HepG2 (cell line): ENCODE data around the gene C16orf86. TPM values are rescaled to one million over a fixed set of nuclear protein-coding genes. Genes with fewer than 3 reads are reported as not detected.

Experiments used
- CBX1 ChIP-seq: IDR thresholded peaks from one replicate; pipeline ENCODE4 v1.6.1; 2016; ENCODE audit warnings: antibody characterized with exemption, low read depth
- DRAP1 ChIP-seq: IDR thresholded peaks from 2 replicates; pipeline ENCODE4 v1.6.1; 2016; ENCODE audit warnings: missing genetic modification reagents, missing compliant biosample characterization
- ETV5 ChIP-seq: IDR thresholded peaks from 2 replicates; pipeline ENCODE4 v1.6.1; 2018; ENCODE audit warnings: missing biosample characterization, missing genetic modification reagents, inconsistent platforms, borderline replicate concordance
- GZF1 ChIP-seq: sonication (generic); formaldehyde crosslinking; IDR thresholded peaks from 2 replicates; pipeline ENCODE4 v1.5.1; 2020; ENCODE audit warnings: mild to moderate bottlenecking, missing genetic modification reagents
- HOXA7 ChIP-seq: sonication (generic); formaldehyde crosslinking; IDR thresholded peaks from 2 replicates; pipeline ENCODE4 v1.8.1; 2022; ENCODE audit warnings: mild to moderate bottlenecking, missing genetic modification reagents, moderate library complexity
- MAZ ChIP-seq, 2 experiments: sonication (generic) in 1 of 2; formaldehyde crosslinking in 1 of 2; IDR thresholded peaks; 2 replicates each; pipeline versions ENCODE4 v1.5.0 to v1.6.1; 2012 to 2020; ENCODE audit warnings: low read depth in 2 of 2, mild to moderate bottlenecking in 2 of 2, borderline replicate concordance in 1 of 2, improper control_type of control experiment in 1 of 2, low read length in 1 of 2, missing genetic modification reagents in 1 of 2, moderate library complexity in 1 of 2
- MEIS2 ChIP-seq: sonication (generic); formaldehyde crosslinking; IDR thresholded peaks from 2 replicates; pipeline ENCODE4 v1.9.0; 2021; ENCODE audit warnings: mild to moderate bottlenecking, missing genetic modification reagents
- MIER2 ChIP-seq: IDR thresholded peaks from 2 replicates; pipeline ENCODE4 v1.6.1; 2016; ENCODE audit warnings: missing biosample characterization, missing genetic modification reagents
- NR0B2 ChIP-seq: sonication (generic); formaldehyde crosslinking; IDR thresholded peaks from 2 replicates; pipeline ENCODE4 v1.4.0; 2020; ENCODE audit warnings: mild to moderate bottlenecking, missing genetic modification reagents
- RFXANK ChIP-seq: IDR thresholded peaks from 2 replicates; pipeline ENCODE4 v1.6.1; 2016
- SIX4 ChIP-seq: sonication (generic); formaldehyde crosslinking; IDR thresholded peaks from 2 replicates; pipeline ENCODE4 v1.4.0; 2020; ENCODE audit warnings: missing genetic modification reagents
- SOX5 ChIP-seq: IDR thresholded peaks from 2 replicates; pipeline ENCODE4 v1.6.1; 2016; ENCODE audit warnings: borderline replicate concordance
- TCF7L2 ChIP-seq: IDR thresholded peaks from 2 replicates; pipeline ENCODE4 v1.6.1; 2011; ENCODE audit warnings: mild to moderate bottlenecking, low read depth, low read length, moderate library complexity
- TEAD3 ChIP-seq: optimal IDR thresholded peaks from 2 replicates; pipeline ENCODE3; 2016; ENCODE audit warnings: borderline replicate concordance
- ZBTB38 ChIP-seq: sonication (generic); formaldehyde crosslinking; IDR thresholded peaks from 2 replicates; pipeline ENCODE4 v1.5.1; 2020; ENCODE audit warnings: mild to moderate bottlenecking, missing genetic modification reagents
- ZBTB42 ChIP-seq: sonication (generic); formaldehyde crosslinking; IDR thresholded peaks from 2 replicates; pipeline ENCODE4 v1.5.0; 2020; ENCODE audit warnings: mild to moderate bottlenecking, missing genetic modification reagents
- ZMAT3 ChIP-seq: sonication (generic); formaldehyde crosslinking; conservative IDR thresholded peaks from 2 replicates; pipeline ENCODE4 v1.7.0; 2021; ENCODE audit warnings: missing genetic modification reagents
- ZNF468 ChIP-seq: sonication (generic); formaldehyde crosslinking; IDR thresholded peaks from 2 replicates; pipeline ENCODE4 v1.8.0; 2022; ENCODE audit warnings: mild to moderate bottlenecking, moderate library complexity, missing genetic modification reagents
- ZNF563 ChIP-seq: sonication (generic); formaldehyde crosslinking; IDR thresholded peaks from 2 replicates; pipeline ENCODE4 v1.8.0; 2022; ENCODE audit warnings: mild to moderate bottlenecking, moderate library complexity, missing genetic modification reagents
- ZNF564 ChIP-seq: sonication (generic); formaldehyde crosslinking; IDR thresholded peaks from 2 replicates; pipeline ENCODE4 v1.8.1; 2023; ENCODE audit warnings: mild to moderate bottlenecking, missing genetic modification reagents
- ZNF569 ChIP-seq: sonication (generic); formaldehyde crosslinking; IDR thresholded peaks from 2 replicates; pipeline ENCODE4 v1.5.0; 2020; ENCODE audit warnings: mild to moderate bottlenecking, missing genetic modification reagents, moderate library complexity, borderline replicate concordance
- polyA plus RNA-seq, 8 experiments: library from polyadenylated mRNA; depleted of rRNA in 3 of 8; stranded (reverse) in 7 of 8; unstranded in 1 of 8; fragments of >200 nt; fragmentation: Illumina TruSeq in 4 of 8; extraction: Trizol in 4 of 8; gene quantifications; 2 replicates each; pipeline versions ENCODE4 v1.2.1 to v1.2.3, GENCODE V29; 2011 to 2016; ENCODE audit warnings: low read depth in 4 of 8, missing spikeins in 1 of 8, mixed read lengths in 1 of 8; ENCODE audit not compliant: insufficient read depth in 1 of 8
- total RNA-seq, 5 experiments: library from RNA; depleted of rRNA; stranded (reverse); fragments of >200 nt; fragmentation: Illumina TruSeq; extraction: Trizol; gene quantifications; 2 replicates each; pipeline ENCODE4 v1.2.3, GENCODE V29; 2016; ENCODE audit warnings: low read depth in 1 of 5
- TF ChIP-seq, protein P1 (sequence below): sonication (generic); formaldehyde crosslinking; IDR thresholded peaks from 2 replicates; pipeline ENCODE4 v1.4.0; 2020; ENCODE audit warnings: low read depth, mild to moderate bottlenecking, missing genetic modification reagents
- TF ChIP-seq, protein P2 (sequence below): sonication (generic); formaldehyde crosslinking; IDR thresholded peaks from 2 replicates; pipeline ENCODE4 v1.4.0; 2020; ENCODE audit warnings: missing genetic modification reagents, borderline replicate concordance
- TF ChIP-seq, protein P3 (sequence below): sonication (generic); formaldehyde crosslinking; IDR thresholded peaks from 2 replicates; pipeline ENCODE4 v1.4.0; 2020; ENCODE audit warnings: missing genetic modification reagents

The C16orf86 gene
- total and polyA plus RNA-seq, 2 of the 13 experiments (the other 11 are each of a cell fraction or from before 2014, with no cell fraction given) = 1.5 to 3.1 TPM

DNA sequence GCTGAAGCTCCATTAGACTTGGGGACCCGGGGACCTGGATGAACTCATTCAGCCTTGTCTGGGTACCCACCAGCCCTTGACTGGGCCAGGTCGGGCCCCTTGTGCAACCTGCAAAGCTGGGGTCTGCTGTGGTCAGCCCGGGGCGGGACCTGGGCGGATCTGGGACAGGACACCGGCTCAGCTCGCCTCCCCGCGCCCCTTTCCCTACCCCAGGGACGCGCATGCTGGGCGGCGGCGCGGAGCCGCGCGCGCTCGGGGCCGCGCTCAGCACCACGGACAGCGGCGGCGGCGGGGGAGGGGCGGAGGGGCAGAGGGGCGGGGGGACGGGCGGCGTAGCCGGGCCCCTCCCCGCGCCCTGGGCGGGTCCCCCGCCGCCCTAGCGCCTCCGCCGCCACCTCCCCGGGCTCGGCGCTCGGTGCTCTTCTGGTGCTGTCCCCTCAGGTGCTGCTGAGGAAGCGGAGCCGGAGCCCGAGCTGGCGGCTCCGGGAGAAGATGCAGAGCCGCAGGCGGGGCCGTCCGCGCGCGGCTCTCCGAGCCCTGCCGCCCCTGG is 14.0 kb upstream of the C16orf86 start (continued):
- 0 out of 2 replicates have a peak, but pooled peaks have one; percentile 52 for TF ChIP-seq NR0B2
- no peak for TF ChIP-seq GZF1
- no peak for TF ChIP-seq DRAP1 (CRISPR knock-in tag)
- TF ChIP-seq, protein P1, sequence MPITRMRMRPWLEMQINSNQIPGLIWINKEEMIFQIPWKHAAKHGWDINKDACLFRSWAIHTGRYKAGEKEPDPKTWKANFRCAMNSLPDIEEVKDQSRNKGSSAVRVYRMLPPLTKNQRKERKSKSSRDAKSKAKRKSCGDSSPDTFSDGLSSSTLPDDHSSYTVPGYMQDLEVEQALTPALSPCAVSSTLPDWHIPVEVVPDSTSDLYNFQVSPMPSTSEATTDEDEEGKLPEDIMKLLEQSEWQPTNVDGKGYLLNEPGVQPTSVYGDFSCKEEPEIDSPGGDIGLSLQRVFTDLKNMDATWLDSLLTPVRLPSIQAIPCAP (CRISPR knock-in tag) = no peak
- TF ChIP-seq ZNF564 (CRISPR knock-in tag) = 0 out of 2 replicates have a peak, but pooled peaks have one; percentile 44
- TF ChIP-seq, protein P2, sequence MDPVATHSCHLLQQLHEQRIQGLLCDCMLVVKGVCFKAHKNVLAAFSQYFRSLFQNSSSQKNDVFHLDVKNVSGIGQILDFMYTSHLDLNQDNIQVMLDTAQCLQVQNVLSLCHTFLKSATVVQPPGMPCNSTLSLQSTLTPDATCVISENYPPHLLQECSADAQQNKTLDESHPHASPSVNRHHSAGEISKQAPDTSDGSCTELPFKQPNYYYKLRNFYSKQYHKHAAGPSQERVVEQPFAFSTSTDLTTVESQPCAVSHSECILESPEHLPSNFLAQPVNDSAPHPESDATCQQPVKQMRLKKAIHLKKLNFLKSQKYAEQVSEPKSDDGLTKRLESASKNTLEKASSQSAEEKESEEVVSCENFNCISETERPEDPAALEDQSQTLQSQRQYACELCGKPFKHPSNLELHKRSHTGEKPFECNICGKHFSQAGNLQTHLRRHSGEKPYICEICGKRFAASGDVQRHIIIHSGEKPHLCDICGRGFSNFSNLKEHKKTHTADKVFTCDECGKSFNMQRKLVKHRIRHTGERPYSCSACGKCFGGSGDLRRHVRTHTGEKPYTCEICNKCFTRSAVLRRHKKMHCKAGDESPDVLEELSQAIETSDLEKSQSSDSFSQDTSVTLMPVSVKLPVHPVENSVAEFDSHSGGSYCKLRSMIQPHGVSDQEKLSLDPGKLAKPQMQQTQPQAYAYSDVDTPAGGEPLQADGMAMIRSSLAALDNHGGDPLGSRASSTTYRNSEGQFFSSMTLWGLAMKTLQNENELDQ = no peak
- no peak for TF ChIP-seq HOXA7 (CRISPR knock-in tag)
- no peak for TF ChIP-seq TCF7L2
- TF ChIP-seq TEAD3 (CRISPR knock-in tag) = no peak
- TF ChIP-seq ZNF468 (CRISPR knock-in tag) = 0 out of 2 replicates have a peak, but pooled peaks have one; percentile 72
- no peak for TF ChIP-seq ZBTB38
- TF ChIP-seq MAZ (IDR thresholded peaks at IDR 0.05; ENCODE audit: borderline replicate concordance, low read depth, low read length) = no peak; the same call in 1 of the 2 replicates
- TF ChIP-seq MAZ (CRISPR knock-in tag; IDR thresholded peaks at IDR 0.05; ENCODE audit: low read depth) = peak; percentile 66
- peak; percentile 42; the same call in 1 of the 2 replicates for TF ChIP-seq MEIS2
- TF ChIP-seq ZNF569 = no peak
- TF ChIP-seq CBX1 = no peak
- TF ChIP-seq ETV5 (CRISPR knock-in tag) = no peak
- peak; percentile 76; the same call in 1 of the 2 replicates for TF ChIP-seq ZMAT3 (CRISPR knock-in tag)
- TF ChIP-seq MIER2 (CRISPR knock-in tag) = peak; percentile 93
- TF ChIP-seq, protein P3, sequence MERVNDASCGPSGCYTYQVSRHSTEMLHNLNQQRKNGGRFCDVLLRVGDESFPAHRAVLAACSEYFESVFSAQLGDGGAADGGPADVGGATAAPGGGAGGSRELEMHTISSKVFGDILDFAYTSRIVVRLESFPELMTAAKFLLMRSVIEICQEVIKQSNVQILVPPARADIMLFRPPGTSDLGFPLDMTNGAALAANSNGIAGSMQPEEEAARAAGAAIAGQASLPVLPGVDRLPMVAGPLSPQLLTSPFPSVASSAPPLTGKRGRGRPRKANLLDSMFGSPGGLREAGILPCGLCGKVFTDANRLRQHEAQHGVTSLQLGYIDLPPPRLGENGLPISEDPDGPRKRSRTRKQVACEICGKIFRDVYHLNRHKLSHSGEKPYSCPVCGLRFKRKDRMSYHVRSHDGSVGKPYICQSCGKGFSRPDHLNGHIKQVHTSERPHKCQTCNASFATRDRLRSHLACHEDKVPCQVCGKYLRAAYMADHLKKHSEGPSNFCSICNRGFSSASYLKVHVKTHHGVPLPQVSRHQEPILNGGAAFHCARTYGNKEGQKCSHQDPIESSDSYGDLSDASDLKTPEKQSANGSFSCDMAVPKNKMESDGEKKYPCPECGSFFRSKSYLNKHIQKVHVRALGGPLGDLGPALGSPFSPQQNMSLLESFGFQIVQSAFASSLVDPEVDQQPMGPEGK = no peak
- no peak for TF ChIP-seq ZBTB42 (CRISPR knock-in tag)
- TF ChIP-seq SOX5 (CRISPR knock-in tag) = no peak
- TF ChIP-seq ZNF563 (CRISPR knock-in tag) = peak; percentile 71; the same call in 1 of the 2 replicates
- TF ChIP-seq RFXANK (CRISPR knock-in tag) = no peak
- TF ChIP-seq SIX4 (CRISPR knock-in tag) = no peak; the same call in 1 of the 2 replicates
